Measurements from ENCODE around the gene MPDU1.
"Not testable (repeated sequence)": the region's sequence is repeated elsewhere in the genome, so short reads cannot be mapped to it uniquely, and the experiment has no call there.

MPDU1 gene

DNA sequence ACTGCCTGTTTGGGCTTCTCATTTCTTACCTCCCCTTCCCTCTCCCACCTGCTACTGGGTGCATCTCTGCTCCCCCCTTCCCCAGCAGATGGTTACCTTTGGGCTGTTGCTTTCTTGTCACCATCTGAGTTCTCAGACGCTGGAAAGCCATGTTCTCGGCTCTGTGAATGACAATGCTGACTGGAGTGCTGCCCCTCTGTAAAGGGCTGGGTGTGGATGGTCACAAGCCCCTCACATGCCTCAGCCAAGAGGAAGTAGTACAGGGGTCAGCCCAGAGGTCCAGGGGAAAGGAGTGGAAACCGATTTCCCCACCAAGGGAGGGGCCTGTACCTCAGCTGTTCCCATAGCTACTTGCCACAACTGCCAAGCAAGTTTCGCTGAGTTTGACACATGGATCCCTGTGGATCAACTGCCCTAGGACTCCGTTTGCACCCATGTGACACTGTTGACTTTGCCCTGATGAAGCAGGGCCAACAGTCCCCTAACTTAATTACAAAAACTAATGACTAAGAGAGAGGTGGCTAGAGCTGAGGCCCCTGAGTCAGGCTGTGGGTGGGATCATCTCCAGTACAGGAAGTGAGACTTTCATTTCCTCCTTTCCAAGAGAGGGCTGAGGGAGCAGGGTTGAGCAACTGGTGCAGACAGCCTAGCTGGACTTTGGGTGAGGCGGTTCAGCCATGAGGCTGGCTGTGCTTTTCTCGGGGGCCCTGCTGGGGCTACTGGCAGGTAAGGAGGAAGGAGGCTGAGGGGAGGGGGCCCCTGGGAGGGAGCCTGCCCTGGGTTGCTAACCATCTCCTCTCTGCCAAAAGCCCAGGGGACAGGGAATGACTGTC, 4.4 kb upstream of the MPDU1 start, which contains the start of gene CD68:
Gene CD68 (plus strand): TSS at position 638 of the 833 bp plus-strand sequence. CDS start 40 bp downstream, at position 678.
- peak; percentile 92 for FAIRE-seq

DNA sequence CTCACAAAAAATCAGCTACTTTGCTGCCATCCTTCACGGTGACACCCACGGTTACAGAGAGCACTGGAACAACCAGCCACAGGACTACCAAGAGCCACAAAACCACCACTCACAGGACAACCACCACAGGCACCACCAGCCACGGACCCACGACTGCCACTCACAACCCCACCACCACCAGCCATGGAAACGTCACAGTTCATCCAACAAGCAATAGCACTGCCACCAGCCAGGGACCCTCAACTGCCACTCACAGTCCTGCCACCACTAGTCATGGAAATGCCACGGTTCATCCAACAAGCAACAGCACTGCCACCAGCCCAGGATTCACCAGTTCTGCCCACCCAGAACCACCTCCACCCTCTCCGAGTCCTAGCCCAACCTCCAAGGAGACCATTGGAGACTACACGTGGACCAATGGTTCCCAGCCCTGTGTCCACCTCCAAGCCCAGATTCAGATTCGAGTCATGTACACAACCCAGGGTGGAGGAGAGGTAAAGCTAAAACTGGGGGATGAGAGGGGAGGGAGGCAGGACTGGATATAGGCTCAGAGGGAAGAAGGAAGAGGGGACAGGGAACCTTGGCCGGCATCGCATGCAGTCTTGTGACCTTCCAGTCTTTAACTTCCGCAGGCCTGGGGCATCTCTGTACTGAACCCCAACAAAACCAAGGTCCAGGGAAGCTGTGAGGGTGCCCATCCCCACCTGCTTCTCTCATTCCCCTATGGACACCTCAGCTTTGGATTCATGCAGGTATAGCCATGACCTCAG, 3.6 kb upstream of the MPDU1 start:
- no peak for DNase-seq (ENCODE audit: extremely low spot score, insufficient read length, low read depth)
- no peak for FAIRE-seq

More for the DNA sequence above, 4.4 kb upstream of the MPDU1 start, which contains the start of gene CD68:
- DNase-seq (ENCODE audit: extremely low spot score, insufficient read length, low read depth), result peak; percentile 63

DNA sequence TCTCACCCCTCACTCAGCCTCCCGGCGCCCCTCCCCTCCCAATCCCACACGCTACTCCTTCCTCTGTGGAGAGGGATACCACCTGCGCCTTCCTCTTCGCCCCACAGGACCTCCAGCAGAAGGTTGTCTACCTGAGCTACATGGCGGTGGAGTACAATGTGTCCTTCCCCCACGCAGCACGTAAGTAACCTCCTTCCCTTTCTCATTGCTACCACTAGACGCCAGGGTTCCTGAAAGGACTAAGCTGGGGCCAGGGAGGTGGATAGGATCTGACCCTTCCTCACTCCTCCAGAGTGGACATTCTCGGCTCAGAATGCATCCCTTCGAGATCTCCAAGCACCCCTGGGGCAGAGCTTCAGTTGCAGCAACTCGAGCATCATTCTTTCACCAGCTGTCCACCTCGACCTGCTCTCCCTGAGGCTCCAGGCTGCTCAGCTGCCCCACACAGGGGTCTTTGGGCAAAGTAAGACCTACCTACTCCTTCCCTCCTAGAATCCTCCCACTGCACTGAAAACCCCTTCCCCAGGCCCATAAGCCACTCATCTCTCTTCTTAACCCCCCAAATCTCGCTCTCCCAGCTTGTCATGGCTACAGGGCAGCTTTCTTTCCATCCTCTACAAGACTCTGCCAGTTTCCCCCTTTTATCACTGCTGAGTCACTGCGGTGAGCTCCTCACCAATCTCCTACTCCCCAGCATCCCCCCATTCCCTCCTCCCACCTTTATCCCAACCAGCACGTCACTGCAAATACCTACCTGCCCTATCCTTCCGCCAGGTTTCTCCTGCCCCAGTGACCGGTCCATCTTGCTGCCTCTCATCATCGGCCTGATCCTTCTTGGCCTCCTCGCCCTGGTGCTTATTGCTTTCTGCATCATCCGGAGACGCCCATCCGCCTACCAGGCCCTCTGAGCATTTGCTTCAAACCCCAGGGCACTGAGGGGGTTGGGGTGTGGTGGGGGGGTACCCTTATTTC, 2.8 kb upstream of the MPDU1 start:
- DNase-seq (ENCODE audit: extremely low spot score, insufficient read length, low read depth), result no peak
- no peak for FAIRE-seq

DNA sequence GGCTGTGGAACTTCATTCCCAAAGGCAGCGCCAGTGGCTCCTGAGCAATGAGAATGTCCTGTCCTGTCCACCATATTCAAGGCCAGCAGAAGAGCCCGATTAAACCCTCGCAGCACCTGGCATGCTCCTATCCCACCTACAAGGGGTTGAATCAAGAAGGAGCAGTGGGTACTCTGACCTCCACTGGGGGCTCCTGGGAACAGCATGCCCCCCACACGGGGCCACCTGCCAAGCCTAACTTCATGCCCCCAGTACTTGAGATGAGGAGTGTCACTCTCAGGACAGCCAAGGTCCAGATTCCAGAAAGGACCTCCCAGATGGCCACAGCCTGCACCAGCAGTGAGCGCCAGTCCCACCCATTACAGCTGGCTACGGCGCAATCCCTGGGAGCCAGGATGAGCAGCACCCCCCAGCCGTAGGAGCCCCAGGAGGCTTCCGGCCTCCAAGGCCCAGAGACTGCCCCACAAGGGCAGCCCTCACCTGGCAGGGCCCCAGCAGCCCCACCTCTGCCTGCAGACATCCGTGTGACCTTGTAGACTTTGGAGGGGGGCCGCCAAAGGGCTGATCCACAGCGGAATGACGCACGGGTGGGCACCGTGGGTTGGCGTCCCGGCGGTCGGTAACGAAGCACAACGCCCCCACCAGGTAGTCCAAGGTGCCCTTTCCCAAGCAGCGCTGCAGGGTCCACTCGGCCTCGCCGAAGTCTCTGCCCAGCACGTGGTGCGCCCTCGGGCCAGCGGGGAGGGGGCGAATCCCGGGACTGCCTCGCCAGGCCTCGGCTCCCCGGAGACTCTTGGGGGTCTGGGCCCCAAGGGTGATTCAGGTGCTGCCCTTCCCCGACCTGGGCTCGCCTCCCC, 1.0 kb upstream of the MPDU1 start:
- FAIRE-seq (no peak), DNase-seq (ENCODE audit: extremely low spot score, insufficient read length, low read depth) (no peak)

DNA sequence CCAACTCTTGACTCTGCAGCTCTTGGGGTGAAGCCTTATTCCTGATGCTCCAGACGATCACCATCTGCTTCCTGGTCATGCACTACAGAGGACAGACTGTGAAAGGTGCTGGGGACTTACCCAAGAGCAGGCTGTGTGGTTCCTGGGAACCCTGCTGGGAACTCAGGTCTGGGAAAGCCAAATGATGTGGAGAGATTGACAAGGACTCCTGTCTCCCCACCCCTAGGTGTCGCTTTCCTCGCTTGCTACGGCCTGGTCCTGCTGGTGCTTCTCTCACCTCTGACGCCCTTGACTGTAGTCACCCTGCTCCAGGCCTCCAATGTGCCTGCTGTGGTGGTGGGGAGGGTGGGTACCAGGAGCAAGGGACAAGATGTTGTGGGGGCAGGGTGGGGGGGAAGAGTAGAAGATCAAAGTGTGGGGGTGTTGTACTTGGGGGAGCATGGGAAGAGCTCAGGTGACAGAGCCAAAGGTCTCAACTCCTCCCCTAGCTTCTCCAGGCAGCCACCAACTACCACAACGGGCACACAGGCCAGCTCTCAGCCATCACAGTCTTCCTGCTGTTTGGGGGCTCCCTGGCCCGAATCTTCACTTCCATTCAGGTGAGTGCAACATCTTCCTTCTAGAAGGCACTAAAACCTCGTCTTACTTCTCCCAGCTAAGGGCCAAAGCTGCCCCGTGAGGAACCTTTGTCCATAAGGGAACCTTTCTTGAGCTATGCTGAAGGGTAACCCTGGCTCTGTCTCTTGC, 3.2 kb downstream of the MPDU1 start:
- DNase-seq (ENCODE audit: extremely low spot score, insufficient read length, low read depth) (no peak), FAIRE-seq (peak; percentile 36)

DNA sequence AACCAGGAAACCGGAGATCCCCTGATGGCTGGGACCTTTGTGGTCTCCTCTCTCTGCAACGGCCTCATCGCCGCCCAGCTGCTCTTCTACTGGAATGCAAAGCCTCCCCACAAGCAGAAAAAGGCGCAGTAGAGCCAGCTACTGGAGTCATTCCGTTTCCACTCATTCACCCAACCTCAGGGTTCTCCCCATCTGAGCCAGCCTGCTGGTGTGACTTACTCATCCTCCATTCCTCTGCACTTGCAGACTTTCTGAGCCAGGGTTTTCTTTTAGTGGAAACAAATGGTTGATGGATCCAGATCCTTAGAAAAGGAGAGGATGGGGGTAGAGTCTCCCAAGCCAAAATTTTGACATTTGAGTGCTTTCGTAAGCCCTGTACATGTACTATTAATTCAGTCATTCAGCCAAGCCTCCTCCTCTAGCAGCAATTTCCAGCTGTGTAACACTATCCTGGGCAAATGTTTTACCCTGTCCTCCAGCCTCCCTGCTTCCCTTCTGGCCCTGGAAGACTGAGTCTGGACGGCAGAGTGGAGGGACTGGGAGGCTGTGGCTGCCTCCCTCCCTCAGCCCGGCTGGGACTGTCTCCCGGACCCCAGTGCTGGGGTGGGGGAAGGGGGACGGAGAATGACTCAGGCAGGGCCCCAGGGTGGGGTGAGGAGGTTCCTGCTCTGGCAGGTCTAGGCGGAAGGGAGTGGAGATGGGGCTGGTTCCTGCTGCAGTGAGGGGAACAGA, 3.9 kb downstream of the MPDU1 start:
- DNase-seq (ENCODE audit: extremely low spot score, insufficient read length, low read depth) (no peak), FAIRE-seq (no peak)

DNA sequence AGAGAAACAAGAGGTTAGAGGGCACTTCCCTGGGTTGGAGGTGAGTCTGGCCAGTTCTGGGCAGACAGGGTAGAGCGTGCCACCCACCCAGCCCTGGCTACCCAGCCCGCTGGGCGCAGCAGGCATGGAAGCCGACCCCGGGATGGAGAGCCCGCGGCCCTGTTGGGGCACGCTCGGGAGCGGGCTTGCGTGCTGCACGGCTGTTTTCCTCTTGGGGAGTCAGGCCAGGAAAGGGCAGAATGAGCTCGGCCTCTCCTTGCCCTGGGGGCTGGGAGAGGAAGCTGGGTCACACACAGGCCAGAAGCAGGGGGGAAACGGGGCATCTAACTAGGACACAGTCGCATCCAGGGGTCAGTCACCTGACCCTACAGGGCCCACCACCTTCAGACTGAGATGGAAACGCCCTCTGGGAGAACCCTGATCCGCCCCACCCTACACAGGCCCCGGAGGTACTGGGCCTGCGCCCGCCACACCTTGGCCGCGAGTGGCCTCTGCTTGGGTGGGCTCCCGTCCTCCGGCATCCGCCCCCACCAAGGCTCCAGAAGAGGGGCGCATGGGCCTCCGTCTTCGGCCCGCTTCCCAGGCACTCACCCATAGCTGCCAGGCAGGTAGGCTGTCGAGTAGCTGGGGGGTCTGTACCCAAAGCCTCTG, 5.0 kb downstream of the MPDU1 start:
- DNase-seq (ENCODE audit: extremely low spot score, insufficient read length, low read depth), result no peak
- FAIRE-seq, result no peak

DNA sequence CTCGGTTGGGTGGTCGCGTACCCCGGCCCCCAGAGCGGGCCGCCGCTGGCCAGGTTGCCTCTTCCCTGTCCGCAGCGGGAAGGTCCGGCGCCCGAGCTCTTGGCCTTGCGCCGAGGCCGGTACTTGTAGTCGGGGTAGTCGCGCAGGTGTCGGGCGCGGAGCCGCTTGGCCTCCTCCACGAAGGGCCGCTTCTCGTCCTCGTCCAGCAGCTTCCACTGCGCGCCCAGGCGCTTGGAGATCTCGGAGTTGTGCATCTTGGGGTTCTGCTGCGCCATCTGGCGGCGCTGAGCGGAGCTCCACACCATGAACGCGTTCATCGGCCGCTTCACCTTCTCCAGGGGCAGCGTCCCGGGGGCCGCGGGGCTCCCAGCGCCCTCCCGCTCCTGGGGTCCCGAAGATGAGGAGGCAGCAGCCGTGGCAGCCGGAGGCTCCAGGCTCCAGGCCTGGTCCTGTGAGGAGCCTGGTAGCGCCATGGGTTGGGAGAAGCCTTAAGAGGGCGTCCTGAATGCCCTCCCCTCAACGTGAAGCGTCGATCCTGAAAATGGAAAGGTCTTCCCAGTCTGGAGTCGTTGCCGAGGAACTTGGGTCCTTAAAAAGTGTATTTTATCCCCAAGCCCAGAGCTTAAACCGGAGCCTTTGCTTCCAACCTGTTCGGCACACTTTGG, 5.7 kb downstream of the MPDU1 start:
- FAIRE-seq (peak; percentile 72), DNase-seq (ENCODE audit: extremely low spot score, insufficient read length, low read depth) (peak; percentile 62)

DNA sequence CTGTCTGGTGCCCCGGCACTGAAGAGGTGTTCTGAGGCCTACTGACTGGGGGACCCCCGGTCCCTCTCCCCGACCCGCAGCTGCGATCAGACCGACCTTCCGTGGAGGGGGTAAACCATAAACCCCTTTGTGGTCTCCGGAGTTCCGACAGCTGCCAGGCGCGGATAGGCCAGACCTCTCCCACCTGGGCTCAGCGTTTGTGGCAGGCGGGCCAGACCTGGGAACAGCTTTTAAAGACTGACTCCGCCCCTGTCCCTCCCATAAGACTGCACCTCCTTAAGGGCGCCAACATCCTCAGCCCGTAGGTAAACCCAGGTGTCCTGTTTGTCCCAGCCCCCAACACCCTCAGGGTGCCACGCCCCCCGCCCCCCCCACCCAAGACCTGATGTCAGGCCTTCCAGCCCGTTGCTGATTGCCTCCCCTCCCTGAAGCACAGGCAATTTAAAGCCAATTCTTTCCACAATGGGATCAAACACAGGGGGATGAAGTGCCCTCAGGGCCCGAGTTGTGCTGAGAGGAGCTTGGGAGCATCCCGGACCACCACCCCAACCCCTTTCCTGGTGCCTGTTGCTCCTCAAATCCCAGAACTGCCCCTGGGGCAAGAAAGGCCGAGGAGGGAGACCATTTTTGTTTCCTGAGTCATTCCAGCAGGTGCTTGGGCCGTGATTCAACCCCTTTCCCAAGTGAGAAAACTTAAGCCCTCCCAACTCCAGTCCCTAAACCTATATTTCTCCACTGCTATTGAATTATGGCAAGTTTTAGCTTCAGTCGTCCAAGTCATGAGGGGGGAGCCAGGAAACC, 6.4 kb downstream of the MPDU1 start, which contains the start of gene SOX15:
Gene SOX15 (minus strand): TSS at position 204 of the 801 bp plus-strand sequence. CDS start 418 bp downstream, outside the sequence.
- no peak for DNase-seq (ENCODE audit: extremely low spot score, insufficient read length, low read depth)
- FAIRE-seq, result no peak

DNA sequence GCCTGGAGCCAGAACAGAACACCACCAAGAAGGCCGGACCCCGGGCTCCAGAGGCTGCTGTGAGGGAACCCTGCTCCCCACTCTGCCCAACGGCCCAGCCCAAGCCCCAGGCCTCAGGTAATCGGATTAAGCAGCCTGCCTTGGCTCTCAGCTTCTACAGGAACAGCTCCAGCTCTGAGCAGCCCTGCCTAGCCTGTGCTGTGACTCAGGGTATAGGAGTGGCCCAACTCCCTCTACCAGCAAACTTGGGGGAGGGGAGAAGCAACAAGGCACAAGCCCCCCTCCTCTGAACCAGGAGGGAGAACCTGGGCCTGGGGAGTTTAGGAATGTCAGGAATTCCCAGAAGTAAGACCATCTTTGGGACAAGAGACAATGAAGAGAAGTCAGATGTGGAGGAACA, 7.1 kb downstream of the MPDU1 start:
- DNase-seq (ENCODE audit: extremely low spot score, insufficient read length, low read depth) (no peak), FAIRE-seq (no peak)

DNA sequence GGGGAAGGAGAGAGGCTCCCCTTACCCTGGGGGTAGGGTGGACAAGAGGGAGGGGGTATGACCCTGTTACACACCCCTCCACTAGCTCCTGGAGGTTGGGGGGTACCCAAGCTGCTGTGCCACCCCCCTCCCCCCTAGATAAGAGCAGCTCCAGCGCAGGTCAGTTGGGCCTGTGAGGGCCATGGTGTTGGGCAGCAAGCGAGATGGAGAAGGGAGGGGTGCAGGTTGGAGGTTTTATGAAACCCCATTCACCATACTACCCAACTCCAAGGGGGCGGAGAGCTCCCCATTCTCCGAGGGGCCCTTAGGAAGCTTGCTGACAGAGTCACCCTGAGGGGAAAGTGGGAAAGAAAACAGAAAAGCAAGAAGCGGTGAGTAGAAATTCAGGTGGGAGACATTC, 7.9 kb downstream of the MPDU1 start:
- FAIRE-seq, result no peak

DNA sequence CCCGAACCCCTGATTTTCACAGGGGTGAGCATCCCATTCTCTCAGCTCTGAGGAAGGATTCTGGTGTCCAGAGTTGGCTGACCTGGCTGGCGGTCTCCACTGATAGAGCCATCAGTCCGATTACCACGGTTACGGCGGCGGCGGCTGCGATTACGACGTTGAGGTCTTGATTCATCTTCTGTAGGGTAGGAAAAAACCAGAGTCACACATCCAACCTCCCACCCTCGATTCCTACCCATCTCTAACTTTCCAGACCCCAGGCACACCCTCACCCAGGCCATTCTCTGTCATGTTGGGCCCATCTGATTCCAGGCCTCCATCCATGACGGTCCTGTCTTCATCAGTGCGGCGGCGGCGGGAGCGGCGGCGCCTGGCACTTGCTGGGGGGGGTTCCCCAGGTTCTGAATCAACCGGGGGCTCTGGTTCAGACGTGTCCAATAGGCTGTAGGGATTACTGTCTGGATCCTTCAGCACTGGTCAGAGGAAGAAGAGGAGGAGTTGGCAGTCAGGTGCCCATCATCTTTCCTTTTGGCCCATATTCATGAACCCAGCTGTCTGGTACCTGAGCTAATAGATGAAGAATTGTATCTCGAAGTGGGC, 8.9 kb downstream of the MPDU1 start:
- no peak for FAIRE-seq

More for the DNA sequence above, 7.9 kb downstream of the MPDU1 start:
- DNase-seq (ENCODE audit: extremely low spot score, insufficient read length, low read depth), result no peak

DNA sequence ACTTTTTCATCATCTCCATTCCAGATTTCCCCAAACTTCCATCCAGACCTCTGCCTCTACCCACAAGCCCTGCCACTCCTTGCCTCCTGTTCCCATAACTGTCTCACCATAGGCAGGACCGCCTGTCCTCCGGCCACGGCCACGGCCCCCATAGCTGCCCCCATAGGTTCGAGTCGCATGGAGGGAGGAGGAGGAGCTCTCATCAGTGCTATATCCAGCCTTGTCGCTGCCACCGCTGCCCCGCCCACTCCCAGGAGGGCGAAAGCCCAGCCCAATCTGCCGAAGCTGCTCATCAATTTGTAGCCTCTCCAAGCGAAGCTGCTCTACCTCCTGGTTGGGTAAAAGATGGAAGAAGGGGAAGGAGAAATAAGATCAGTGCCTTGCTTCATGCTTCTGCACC, 9.6 kb downstream of the MPDU1 start:
- FAIRE-seq (no peak), DNase-seq (ENCODE audit: extremely low spot score, insufficient read length, low read depth) (no peak)

More for the DNA sequence above, 8.9 kb downstream of the MPDU1 start:
- no peak for DNase-seq (ENCODE audit: extremely low spot score, insufficient read length, low read depth)

DNA sequence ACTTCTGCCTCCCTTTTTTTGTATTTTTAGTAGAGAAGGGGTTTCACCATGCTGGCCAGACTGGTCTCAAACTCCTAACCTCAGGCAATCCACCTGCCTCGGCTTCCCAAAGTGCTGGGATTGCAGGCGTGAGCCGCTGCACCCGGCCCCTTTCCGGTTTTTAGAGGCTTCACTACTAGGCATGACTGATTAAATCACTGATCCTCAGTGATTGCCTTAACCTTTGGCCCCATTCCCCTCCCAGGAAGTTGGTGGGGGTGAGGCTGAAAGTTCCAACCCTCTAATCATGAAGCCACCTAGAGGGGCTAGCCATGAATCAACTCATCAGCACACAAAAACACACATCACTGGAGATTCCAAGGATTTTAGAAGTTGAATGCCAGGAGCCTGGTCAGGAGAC, 13.9 kb downstream of the MPDU1 start:
- DNase-seq (ENCODE audit: extremely low spot score, insufficient read length, low read depth); FAIRE-seq: not testable (repeated sequence)

DNA sequence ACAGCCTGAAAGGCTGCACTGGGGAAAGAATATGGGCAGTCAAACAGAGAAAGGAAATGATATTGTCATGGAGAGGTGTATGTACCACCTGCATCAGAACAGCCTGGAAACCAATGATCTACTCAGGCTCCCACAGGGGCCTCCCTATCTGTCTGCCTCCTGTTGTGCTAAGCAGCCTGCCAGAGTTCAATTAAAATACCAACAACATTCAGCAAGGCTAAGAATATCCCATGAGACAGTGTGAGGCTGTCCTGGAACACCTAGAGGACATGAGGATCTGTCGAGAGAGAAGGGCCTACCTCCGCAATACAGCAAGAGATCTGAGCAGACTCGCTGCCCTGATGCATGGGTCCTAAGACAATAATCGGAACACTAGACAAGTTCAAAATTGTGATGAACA, 22.6 kb downstream of the MPDU1 start:
- FAIRE-seq (no peak), DNase-seq (ENCODE audit: extremely low spot score, insufficient read length, low read depth) (no peak)
